ENCODE results near the gene C6orf89.

Gene C6orf89

DNA sequence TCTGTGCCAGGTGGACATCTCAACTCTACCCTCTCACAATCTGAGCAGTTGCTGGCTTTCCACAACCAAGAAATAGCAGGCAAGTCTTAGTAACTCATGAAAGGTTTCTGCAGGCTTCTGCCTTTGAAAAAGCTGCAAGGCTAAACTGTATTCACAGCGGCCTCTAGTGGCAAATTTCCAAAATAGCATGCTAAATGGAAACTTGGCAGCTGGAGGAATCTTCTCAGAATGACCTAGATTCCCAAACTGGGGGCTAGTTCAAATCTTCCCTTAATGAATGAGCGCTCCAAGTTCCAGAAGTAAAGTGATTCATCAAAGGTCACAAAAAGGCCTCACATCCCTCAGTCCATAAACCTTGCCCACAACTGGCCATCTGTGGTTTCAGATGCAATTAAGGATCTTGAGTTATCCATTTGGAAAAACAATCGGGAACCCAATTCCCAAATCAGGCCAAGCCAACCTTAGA lies 34.6 kb upstream of the C6orf89 start:
- Histone ChIP-seq H2BK120ac (ENCODE audit: low read depth, low read length) (no peak overlapping the region), H4K8ac (ENCODE audit: low read length) (no peak overlapping the region), H3K4me3 (ENCODE audit: insufficient read depth in 1 of 2, low read depth in 1 of 2, low read length in 2 of 2) (no peak overlapping the region), H3K27me3 (ENCODE audit: control insufficient read depth in 1 of 2, insufficient read depth in 1 of 2, low read length in 2 of 2) (peaks cover 0 to 17% of the 10 kb centered on the region in 2 experiments), H2BK15ac (ENCODE audit: low read depth, poor library complexity, severe bottlenecking) (no peak overlapping the region), H3K79me1 (replicated peaks; ENCODE audit: low read length, poor library complexity, severe bottlenecking) (peaks cover 6% of the 10 kb centered on the region), H3K36me3 (ENCODE audit: control insufficient read depth in 1 of 2, insufficient read depth in 2 of 2, low read depth in 1 of 2, low read length in 2 of 2) (peaks cover 10 to 14% of the 10 kb centered on the region in 2 experiments), H3K23ac (ENCODE audit: low read length in 2 of 2) (no peak overlapping the region), H3K27ac (ENCODE audit: low read length, poor library complexity, severe bottlenecking) (no peak overlapping the region), H2AK5ac (ENCODE audit: low read length, severe bottlenecking) (no peak overlapping the region), H4K91ac (ENCODE audit: low read length) (no peak overlapping the region), H2BK5ac (ENCODE audit: low read depth, low read length, poor library complexity, severe bottlenecking) (no peak overlapping the region), H2BK12ac (ENCODE audit: low read length in 2 of 2) (no peak overlapping the region), H3K18ac (ENCODE audit: low read depth in 1 of 2, low read length in 2 of 2) (no peak overlapping the region), H3K9ac (ENCODE audit: low read length) (no peak overlapping the region), H3K14ac (ENCODE audit: low read length in 2 of 2) (no peak overlapping the region), H3K4me1 (ENCODE audit: control insufficient read depth, insufficient read depth, low read depth, low read length) (peaks cover 12% of the 10 kb centered on the region), H3K9me3 (ENCODE audit: control insufficient read depth, low read length) (no peaks in the 10 kb centered on the region), H2AFZ (ENCODE audit: low read depth, low read length) (no peak overlapping the region), H3K4me2 (ENCODE audit: low read length, poor library complexity, severe bottlenecking) (no peak overlapping the region), H3K4ac (ENCODE audit: low read depth in 1 of 2, low read length in 2 of 2) (no peak overlapping the region)
- WGBS, result 31% methylated on average over 3 of the region's 3 CpGs
- DNase-seq, result peak; percentile 74

DNA sequence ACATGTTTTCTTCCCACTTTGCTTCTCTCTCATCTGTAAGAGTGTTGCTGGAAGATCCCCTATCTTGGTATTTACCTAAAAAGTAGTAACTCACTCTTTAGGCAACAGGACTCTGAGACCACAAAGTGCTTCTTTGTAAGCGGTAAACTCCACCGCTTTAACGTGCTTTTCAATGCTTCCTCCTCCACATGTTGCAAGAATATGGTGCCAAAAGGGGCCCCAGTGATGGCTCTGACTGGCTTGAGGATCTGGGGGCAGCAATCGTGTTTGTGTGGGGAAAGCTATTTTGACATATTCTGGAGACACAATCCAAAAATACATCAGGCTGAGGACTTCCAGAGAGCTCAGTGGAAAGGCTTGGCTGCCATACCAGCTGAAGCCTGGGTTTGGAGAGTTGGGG lies 34.1 kb upstream of the C6orf89 start:
- Histone ChIP-seq H3K79me1 (replicated peaks; ENCODE audit: low read length, poor library complexity, severe bottlenecking) (peaks cover 8% of the 10 kb centered on the region), H3K9ac (ENCODE audit: low read length) (no peak overlapping the region), H3K4me1 (ENCODE audit: control insufficient read depth, insufficient read depth, low read depth, low read length) (peaks cover 12% of the 10 kb centered on the region), H2BK15ac (ENCODE audit: low read depth, poor library complexity, severe bottlenecking) (no peak overlapping the region), H3K9me3 (ENCODE audit: control insufficient read depth, low read length) (no peaks in the 10 kb centered on the region), H3K4ac (ENCODE audit: low read depth in 1 of 2, low read length in 2 of 2) (peak overlapping the region in 1 of 2 experiments; percentile 7), H3K4me3 (ENCODE audit: insufficient read depth in 1 of 2, low read depth in 1 of 2, low read length in 2 of 2) (no peak overlapping the region), H2BK120ac (ENCODE audit: low read depth, low read length) (peak overlapping the region; percentile 6), H3K23ac (ENCODE audit: low read length in 2 of 2) (no peak overlapping the region), H3K14ac (ENCODE audit: low read length in 2 of 2) (no peak overlapping the region), H2BK5ac (ENCODE audit: low read depth, low read length, poor library complexity, severe bottlenecking) (no peak overlapping the region), H4K8ac (ENCODE audit: low read length) (no peak overlapping the region), H2AFZ (ENCODE audit: low read depth, low read length) (no peak overlapping the region), H3K4me2 (ENCODE audit: low read length, poor library complexity, severe bottlenecking) (no peak overlapping the region), H3K27ac (ENCODE audit: low read length, poor library complexity, severe bottlenecking) (no peak overlapping the region), H3K18ac (ENCODE audit: low read depth in 1 of 2, low read length in 2 of 2) (no peak overlapping the region), H3K36me3 (ENCODE audit: control insufficient read depth in 1 of 2, insufficient read depth in 2 of 2, low read depth in 1 of 2, low read length in 2 of 2) (peaks cover 12 to 15% of the 10 kb centered on the region in 2 experiments), H2BK12ac (ENCODE audit: low read length in 2 of 2) (no peak overlapping the region), H3K27me3 (ENCODE audit: control insufficient read depth in 1 of 2, insufficient read depth in 1 of 2, low read length in 2 of 2) (peaks cover 0 to 17% of the 10 kb centered on the region in 2 experiments), H4K91ac (ENCODE audit: low read length) (no peak overlapping the region), H2AK5ac (ENCODE audit: low read length, severe bottlenecking) (no peak overlapping the region)
- WGBS, result 87% methylated on average over 3 of the region's 4 CpGs
- DNase-seq, result peak; percentile 13

DNA sequence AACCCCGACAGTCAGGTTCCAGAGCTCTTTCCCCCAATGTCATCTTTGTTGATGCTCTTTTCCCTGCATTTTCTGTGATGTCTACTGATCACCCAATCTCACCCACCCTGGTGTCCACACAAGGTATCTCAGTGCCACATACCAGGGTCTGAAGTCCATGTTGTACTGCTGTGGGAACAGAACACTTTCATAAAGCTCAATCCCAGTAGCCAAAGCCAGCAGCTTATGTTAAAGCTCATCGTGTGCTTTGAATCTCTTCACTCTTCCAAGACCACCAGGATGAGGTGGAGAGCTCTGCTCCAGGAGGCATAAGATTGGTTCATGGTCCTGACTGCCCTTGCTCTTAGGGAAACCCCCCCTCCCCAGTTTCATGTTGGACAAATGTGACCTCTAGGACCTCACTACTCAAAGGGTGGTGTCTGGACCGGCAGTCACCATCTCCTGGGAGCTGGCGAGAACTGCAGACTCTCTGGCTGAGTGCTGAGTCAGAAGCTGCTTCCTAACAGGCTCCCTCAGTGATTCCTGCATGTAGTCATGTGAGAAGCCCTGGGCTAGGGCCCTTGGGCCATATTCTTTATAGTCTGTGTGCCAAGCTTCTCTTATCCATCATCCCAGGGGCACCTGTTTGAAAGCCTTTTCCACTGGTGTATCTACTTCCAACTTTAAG lies 33.1 kb upstream of the C6orf89 start:
- Histone ChIP-seq H3K4ac (ENCODE audit: low read depth in 1 of 2, low read length in 2 of 2) (peak overlapping the region in 1 of 2 experiments; percentile 15), H3K4me3 (ENCODE audit: insufficient read depth in 1 of 2, low read depth in 1 of 2, low read length in 2 of 2) (peak overlapping the region in 1 of 2 experiments; percentile 3), H4K91ac (ENCODE audit: low read length) (peak overlapping the region; percentile 87), H2BK5ac (ENCODE audit: low read depth, low read length, poor library complexity, severe bottlenecking) (no peak overlapping the region), H2BK15ac (ENCODE audit: low read depth, poor library complexity, severe bottlenecking) (no peak overlapping the region), H3K27me3 (ENCODE audit: control insufficient read depth in 1 of 2, insufficient read depth in 1 of 2, low read length in 2 of 2) (peaks cover 0 to 15% of the 10 kb centered on the region in 2 experiments), H3K9me3 (ENCODE audit: control insufficient read depth, low read length) (no peaks in the 10 kb centered on the region), H3K4me1 (ENCODE audit: control insufficient read depth, insufficient read depth, low read depth, low read length) (peaks cover 12% of the 10 kb centered on the region), H2AK5ac (ENCODE audit: low read length, severe bottlenecking) (peak overlapping the region; percentile 53), H4K8ac (ENCODE audit: low read length) (peak overlapping the region; percentile 27), H3K14ac (ENCODE audit: low read length in 2 of 2) (no peak overlapping the region), H2AFZ (ENCODE audit: low read depth, low read length) (no peak overlapping the region), H2BK12ac (ENCODE audit: low read length in 2 of 2) (peak overlapping the region; percentile 67 to 90), H3K36me3 (ENCODE audit: control insufficient read depth in 1 of 2, insufficient read depth in 2 of 2, low read depth in 1 of 2, low read length in 2 of 2) (peaks cover 12 to 15% of the 10 kb centered on the region in 2 experiments), H3K79me1 (replicated peaks; ENCODE audit: low read length, poor library complexity, severe bottlenecking) (peaks cover 14% of the 10 kb centered on the region), H3K18ac (ENCODE audit: low read depth in 1 of 2, low read length in 2 of 2) (peak overlapping the region; percentile 19 to 80), H3K23ac (ENCODE audit: low read length in 2 of 2) (no peak overlapping the region), H2BK120ac (ENCODE audit: low read depth, low read length) (no peak overlapping the region), H3K4me2 (ENCODE audit: low read length, poor library complexity, severe bottlenecking) (no peak overlapping the region), H3K27ac (ENCODE audit: low read length, poor library complexity, severe bottlenecking) (no peak overlapping the region), H3K9ac (ENCODE audit: low read length) (peak overlapping the region; percentile 63)
- peak; percentile 84 for DNase-seq
- WGBS, result 52% methylated on average over 4 of the region's 4 CpGs

DNA sequence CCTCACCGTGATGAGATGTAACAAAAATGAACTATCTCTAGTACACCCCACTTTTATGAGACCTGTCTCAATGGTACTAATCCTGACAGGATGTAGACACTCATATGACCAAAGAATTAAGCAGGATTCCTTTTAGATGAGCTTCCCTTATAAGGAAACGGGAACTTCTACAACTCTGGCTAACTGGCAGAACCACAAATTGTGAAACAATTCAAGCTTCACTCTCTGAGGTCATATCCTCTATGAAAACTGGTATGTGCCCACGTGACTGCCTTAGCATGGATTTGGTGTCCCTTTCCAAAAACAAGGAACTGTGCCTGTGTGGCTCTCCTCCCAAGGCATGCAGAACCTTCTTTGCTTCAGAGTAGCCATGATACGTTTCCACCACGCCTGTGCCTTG lies 32.4 kb upstream of the C6orf89 start:
- no peak overlapping the region for H2BK120ac ChIP-seq (ENCODE audit: low read depth, low read length)
- H3K27ac ChIP-seq (ENCODE audit: low read length, poor library complexity, severe bottlenecking), result no peak overlapping the region
- H3K79me1 ChIP-seq (replicated peaks; ENCODE audit: low read length, poor library complexity, severe bottlenecking), result peaks cover 14% of the 10 kb centered on the region
- no peak overlapping the region for H4K91ac ChIP-seq (ENCODE audit: low read length)
- peak overlapping the region in 1 of 2 experiments; percentile 28 for H3K14ac ChIP-seq (ENCODE audit: low read length in 2 of 2)
- H3K36me3 ChIP-seq (ENCODE audit: control insufficient read depth in 1 of 2, insufficient read depth in 2 of 2, low read depth in 1 of 2, low read length in 2 of 2), result peaks cover 12 to 15% of the 10 kb centered on the region in 2 experiments
- H2BK15ac ChIP-seq (ENCODE audit: low read depth, poor library complexity, severe bottlenecking), result no peak overlapping the region
- no peak overlapping the region for H2AFZ ChIP-seq (ENCODE audit: low read depth, low read length)
- H3K23ac ChIP-seq (ENCODE audit: low read length in 2 of 2), result no peak overlapping the region
- H3K4me3 ChIP-seq (ENCODE audit: insufficient read depth in 1 of 2, low read depth in 1 of 2, low read length in 2 of 2), result no peak overlapping the region
- peaks cover 10% of the 10 kb centered on the region for H3K4me1 ChIP-seq (ENCODE audit: control insufficient read depth, insufficient read depth, low read depth, low read length)
- peak overlapping the region; percentile 46 for H4K8ac ChIP-seq (ENCODE audit: low read length)
- peak overlapping the region; percentile 63 for H3K9ac ChIP-seq (ENCODE audit: low read length)
- no peak overlapping the region for H3K4me2 ChIP-seq (ENCODE audit: low read length, poor library complexity, severe bottlenecking)
- peaks cover 0 to 8% of the 10 kb centered on the region in 2 experiments for H3K27me3 ChIP-seq (ENCODE audit: control insufficient read depth in 1 of 2, insufficient read depth in 1 of 2, low read length in 2 of 2)
- H3K18ac ChIP-seq (ENCODE audit: low read depth in 1 of 2, low read length in 2 of 2), result peak overlapping the region in 1 of 2 experiments; percentile 28
- 56% methylated on average over 5 of the region's 5 CpGs for WGBS
- DNase-seq, result peak; percentile 90
- no peak overlapping the region for H2AK5ac ChIP-seq (ENCODE audit: low read length, severe bottlenecking)
- no peaks in the 10 kb centered on the region for H3K9me3 ChIP-seq (ENCODE audit: control insufficient read depth, low read length)
- peak overlapping the region in 1 of 2 experiments; percentile 40 for H2BK12ac ChIP-seq (ENCODE audit: low read length in 2 of 2)
- no peak overlapping the region for H2BK5ac ChIP-seq (ENCODE audit: low read depth, low read length, poor library complexity, severe bottlenecking)
- H3K4ac ChIP-seq (ENCODE audit: low read depth in 1 of 2, low read length in 2 of 2), result peak overlapping the region in 1 of 2 experiments; percentile 32
